ENCODE results near the gene ALDH1A1.

The ALDH1A1 gene

DNA sequence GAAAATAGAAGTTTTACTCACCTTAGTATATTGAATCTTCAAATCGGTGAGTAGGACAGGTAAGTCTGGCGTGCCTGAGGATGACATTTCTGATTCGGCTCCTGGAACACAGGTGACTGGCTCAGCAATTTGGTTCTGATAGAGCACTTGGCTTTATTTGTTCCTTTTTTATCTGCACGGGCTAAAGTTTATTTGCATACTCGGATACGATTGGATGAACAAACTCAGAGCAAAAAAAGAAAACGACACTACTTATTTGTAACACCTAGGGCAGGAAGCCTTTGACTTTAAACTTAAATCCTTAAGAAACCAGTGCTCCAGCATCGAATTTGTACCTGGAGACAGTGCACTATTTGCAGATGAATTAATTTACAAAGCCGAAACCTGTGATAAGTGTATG lies at the start of gene ALDH1A1:
ALDH1A1 (minus strand) TSS at position 140 of the 400 bp plus-strand sequence; CDS start at position 87, 53 bp downstream.
- no peak for DNase-seq (ENCODE audit: low spot score)

DNA sequence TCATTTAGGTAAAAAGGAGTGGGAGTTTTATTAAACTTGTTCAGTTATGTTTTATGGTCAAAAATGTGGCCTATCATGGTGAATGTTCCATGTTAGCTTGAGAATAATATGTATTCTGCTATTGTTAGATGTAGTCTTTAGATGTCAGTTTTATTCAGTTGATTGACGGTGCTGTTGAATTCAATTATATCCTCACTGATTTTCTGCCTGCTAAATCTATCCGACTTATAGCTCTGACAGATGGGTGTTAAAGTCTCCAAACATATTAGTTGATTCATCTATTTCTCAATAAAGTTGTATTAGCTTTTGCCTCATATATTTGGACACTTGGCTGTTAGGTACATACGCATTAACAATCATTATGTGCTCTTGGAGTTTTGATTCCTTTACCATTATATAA lies 49.0 kb upstream of the ALDH1A1 start:
- DNase-seq (ENCODE audit: low spot score): no peak

DNA sequence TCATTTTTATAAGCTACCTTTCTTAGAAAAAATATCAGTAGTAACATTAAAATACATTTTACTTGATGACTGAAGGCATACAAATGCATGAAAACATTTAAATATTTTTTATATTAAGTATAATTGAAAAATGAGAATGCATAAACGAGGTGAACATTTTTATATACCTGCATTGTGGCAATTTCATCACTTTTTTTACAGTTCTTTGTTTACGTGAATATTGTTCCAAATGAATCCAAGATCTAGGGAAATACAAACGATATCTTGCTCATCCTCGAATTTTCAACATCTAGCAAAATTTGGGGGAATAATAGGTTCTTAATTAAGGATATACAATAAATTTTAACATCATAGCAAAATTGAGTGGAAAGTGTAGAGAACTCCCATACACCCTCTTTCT lies 45.5 kb upstream of the ALDH1A1 start:
- DNase-seq (ENCODE audit: low spot score): no peak

DNA sequence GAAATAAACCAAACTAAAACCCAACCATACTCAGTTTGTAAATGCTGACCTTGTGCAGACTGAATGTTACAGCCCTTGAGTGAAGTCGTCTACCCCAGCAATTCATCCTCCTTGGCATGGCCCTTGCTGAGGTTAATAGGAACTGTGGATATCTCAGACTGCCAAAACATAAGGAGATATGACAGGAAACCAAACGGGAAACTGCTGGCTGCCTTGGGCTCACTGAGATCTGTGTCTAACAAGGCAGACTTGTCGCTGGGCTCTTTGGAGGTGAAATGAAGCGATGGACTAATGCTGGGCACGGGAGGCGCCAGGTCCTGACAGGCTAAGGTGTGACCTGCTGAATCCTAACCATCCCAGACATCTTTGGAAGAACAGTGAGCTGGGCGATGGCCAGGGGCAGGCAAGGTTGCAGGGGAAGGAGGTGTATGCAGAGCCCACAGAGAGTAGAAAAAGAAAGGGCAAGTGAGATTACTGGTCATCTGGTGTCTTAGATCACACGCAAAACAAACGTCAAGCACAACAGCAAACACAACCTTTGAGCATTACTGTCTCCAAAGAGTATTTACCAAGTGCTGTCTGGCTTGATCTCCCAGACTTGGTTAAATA lies 44.6 kb upstream of the ALDH1A1 start:
- no peak for DNase-seq (ENCODE audit: low spot score)

DNA sequence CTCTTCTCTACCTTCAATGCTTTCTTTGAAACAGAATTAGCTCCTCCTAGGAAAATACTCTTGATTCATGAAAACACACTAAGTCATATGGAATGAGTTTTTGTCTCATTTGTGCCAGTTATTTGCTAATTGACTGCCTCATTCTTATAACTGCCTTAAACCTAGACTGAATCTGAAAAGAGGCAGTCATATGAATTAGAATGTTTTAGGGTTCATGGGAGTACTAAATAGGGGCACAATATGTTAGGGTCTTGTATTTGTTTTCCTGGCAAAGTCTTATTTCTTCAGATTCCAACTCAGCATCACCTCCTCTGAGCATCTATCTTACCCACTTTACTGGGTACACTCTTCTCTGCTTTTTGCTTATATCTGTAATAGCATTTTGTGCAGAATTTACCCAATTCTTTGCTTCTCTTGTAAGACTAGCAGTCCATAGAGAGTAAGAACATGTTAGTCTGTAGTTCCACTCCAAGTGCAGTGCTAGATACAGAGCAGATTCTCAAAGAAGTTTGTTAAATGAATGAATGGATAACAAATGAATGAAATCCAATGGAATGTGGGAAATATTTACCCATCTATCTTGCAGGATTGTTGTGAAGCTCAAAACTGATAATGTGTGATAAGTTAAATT lies 43.9 kb upstream of the ALDH1A1 start:
- DNase-seq (ENCODE audit: low spot score): no peak

DNA sequence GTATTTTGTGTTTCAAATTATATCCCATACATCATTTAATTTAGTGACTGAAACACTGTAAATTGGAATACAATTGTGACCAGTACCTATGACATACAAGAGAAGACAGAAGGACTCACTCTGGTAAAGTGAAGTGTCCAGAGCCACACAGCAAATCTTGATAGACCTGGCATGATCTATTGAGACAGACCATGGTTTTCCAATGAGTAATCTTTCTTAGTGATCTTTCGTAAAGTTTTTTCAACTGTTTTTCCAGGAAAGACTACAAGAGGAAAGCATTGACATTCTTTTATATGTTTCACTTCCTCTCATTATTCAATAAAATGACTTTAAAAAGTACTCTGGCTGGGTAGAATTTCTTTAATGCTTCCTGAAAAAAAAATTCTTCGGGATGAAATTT lies 43.3 kb upstream of the ALDH1A1 start:
- DNase-seq (ENCODE audit: low spot score): no peak

DNA sequence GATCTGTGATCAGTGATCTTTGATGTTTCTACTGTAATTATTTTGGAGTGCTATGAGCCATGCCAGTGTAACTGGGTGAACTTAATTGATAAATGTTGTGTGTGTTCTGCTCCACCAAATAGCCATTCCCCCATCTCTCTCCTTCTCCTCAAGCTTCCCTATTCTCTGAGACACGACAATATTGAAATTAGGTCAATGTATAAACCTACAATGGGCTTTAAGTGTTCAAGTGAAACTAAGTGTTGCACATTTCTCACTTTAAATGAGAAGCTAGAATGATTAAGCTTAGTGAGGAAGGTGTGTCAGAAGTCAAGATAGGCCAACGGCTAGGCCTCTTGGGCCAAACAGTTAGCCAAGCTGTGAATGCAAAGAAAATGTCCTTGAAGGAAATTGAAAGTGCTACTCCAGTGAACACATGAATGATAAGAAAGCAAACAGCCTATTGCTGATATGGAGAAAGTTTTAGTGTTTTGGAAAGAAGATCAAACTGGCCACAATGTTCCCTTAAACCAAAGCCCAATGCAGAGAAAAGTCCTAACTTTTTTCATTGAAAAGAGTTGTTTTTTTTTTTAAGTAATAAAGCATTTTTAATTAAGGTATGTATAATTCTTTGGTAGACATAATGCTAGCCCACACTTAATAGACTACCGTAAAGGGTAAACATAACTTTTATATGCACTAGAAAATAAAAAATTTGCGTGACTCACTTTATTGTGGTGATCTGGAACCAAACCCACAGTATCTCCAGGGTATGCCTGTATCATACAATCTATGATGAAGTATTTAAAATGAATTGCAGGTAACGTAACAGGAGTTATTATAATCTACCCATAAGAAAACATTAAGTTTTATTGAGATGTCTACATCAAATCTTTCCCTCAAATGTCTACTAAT lies 42.5 kb upstream of the ALDH1A1 start:
- DNase-seq (ENCODE audit: low spot score): no peak

DNA sequence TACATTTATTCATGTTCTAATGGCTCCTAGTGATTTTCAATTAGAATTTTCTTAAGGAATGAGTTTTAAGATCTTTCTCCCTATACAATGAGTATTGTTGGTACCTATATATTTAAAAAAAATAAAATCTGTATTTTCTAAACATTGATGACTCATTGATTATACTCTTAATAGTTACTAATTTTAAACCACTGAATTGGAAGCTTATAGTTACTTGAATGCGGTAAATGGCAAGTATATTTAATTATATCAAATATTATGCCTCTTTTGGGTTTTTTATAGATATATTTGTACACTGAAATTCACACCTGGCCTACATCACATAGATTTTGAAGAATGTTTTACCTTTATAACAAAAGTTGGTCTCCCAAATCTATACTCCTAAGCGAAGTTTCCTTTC lies 38.9 kb upstream of the ALDH1A1 start:
- DNase-seq (ENCODE audit: low spot score): no peak

DNA sequence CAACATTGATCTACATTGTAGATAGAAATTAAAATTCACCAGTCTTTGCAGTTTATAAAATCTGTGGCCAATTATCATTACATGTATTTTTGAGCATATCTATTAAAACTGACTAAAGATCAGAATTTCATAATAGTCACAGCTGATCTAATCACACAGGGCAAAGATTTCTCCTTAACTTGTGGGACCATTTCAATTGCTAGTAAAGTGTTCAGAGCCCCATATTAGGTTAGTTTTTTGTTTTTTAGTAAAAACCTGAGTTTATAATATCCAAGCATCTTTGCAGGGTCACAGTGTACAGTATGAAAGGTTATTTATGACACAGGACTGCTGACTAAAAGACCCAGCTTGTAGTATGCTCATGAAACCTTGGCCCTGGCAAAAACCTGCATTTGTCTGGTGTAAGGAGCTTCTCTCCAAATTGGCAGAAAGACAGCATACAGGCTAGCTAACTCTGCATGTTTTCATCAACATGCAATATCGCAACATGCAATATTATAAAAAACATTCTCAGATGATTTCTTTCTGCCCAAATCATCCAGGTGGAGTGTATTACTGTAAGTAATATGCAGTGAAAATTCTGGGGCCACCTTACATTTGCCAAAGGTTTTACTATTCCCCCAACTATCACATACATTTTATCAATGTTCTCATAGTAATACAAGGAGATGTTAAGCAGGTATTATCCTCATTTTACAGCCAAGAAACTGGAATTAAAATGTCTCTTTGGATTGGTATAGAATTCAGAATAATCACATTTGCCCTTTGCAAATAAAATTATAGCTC lies 37.7 kb upstream of the ALDH1A1 start:
- no peak for DNase-seq (ENCODE audit: low spot score)

DNA sequence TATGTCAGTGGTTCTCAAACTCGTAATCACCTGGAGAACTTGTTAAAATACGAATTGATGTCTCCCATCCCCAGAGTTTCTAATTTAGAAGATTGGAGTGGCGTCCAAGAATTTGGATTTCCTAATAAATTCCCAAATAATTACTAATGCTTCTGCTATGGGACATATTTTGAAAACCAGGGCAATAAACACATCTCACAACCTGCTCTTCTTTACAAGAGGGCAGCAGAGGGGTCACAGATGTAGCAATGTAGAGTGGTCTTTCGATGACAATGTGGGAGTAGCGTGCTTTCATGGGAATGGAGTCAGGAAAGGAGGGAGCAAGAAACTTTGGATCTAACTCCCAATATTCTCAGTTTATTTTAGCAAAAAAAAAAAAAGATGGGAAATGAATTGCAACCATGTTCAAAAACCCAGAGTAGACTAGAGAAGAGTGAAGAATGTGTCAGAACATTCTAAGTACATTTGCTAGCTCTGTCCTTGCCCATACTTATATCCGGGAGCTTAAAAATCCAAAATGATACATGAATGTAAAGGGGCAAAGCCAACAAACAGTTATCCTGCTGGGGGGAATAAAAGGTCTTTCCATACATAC lies 33.8 kb upstream of the ALDH1A1 start:
- no peak for DNase-seq (ENCODE audit: low spot score)

DNA sequence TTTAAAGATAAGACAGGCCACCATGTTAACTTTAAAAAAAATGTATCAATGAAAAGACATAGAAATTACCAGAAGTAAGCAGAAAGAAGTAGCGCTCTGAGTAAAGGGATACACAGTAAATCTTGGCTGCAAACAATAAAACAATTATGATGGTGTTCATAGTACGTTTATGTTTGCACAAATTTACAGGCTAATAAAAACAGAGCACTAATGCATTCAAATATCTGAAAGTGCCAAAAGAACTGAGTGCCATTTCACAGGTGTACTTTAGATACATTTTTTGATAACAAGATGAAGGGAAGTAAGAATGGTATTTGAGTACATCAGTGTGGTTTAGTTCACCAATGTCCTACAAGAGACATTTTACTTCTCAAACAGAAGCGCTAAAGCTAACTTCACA lies 32.9 kb upstream of the ALDH1A1 start:
- DNase-seq (ENCODE audit: low spot score): no peak

DNA sequence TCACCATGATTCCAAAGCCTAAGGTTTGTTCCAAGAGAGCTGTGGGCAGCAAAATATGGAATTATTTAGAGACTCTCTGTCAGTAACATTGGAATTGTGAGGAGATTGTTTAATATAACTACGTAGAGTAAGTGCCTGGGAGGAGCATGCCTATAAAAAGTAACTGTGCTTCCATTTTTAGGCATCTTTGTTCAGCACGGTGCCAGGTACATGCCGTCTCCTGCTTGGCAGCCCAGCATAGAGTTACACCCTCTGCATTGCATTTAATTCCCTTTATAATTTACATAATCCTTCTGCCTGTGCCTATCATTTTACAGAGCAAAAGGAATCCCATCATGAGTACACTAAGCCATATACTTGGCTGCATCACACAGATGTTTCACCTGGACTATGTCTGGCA lies 32.1 kb upstream of the ALDH1A1 start:
- no peak for DNase-seq (ENCODE audit: low spot score)

DNA sequence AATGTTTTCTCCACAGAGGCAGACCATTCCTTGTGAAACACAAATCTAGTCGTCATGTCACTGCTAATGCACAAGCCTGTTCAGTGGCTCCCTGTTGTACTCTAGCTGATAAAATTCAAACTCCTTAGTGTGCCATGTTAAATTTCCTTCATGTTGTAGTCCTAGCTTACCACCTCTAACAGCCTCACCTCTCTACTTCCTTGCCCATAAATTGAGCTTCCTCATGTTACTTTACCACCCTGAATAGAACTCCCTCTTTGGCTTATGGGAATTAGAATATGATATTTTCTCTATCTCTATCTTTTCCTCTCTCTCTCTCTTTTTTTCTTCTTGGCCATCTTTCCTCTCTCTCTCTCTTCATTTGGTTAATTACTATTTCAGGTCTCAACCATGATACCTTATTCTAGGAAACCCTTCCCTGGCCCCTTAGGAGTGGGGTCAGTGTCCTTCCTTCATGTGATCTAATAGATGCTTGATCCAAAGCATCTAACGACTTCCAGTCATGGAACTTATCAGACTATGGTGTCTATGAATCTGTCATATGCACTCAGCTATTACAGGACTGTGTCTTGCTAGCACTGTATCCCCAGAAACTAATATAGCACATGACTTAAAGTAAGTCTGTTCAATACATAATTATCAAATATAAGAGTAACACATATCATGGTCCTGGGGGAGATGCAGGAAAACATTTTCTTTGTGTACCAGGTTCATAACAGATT lies 31.5 kb upstream of the ALDH1A1 start:
- DNase-seq (ENCODE audit: low spot score): no peak

DNA sequence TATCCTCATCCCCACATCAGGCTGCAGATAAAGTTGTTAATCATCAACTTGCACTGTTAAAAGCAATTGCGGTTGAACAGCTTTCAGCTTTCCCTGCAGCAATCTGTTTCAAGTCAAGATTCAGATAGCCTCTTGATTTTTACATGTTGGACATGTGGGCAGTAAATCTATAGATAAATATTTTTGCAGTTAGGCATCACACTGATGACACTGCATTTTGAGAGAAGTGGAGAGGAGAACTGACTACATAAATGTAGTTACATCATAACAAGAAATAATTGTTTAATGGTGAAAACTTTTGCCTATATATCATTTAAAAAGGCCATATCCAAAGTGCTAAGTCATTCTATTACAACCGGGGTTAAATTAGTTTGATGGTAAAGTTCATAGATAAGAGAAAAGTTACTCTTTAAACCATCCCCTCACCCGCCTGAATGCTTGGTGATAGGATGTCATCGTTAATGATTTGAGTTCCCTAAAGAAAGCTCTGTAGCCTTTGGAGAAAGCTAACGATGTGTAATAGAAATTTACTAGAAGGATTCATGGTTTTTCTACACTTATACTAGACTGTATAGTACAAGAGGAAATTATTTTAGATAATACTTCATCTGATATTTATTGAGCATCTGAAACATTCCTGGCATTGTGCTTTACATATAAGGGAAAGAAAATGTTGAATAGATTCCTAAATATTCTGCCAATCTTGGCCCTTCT lies 30.8 kb upstream of the ALDH1A1 start:
- no peak for DNase-seq (ENCODE audit: low spot score)

DNA sequence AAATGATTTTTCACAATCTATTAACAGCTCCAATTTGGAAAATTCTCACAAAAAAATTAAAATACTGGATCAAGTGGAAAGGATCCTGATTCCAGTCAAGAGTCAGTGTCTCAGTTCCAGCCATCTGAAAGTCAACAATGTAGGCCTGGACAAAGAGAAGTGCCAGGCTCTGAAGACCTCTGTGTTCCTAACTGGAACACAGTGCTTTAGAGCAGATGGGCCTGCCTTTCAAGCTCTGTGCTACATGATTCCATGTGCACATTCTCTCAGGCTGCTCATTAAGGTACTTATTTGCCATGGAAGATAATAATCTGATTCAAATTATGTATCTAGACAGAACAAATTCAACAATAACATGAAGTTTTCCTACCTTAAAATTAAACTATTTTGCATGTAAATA lies 30.2 kb upstream of the ALDH1A1 start:
- no peak for DNase-seq (ENCODE audit: low spot score)

DNA sequence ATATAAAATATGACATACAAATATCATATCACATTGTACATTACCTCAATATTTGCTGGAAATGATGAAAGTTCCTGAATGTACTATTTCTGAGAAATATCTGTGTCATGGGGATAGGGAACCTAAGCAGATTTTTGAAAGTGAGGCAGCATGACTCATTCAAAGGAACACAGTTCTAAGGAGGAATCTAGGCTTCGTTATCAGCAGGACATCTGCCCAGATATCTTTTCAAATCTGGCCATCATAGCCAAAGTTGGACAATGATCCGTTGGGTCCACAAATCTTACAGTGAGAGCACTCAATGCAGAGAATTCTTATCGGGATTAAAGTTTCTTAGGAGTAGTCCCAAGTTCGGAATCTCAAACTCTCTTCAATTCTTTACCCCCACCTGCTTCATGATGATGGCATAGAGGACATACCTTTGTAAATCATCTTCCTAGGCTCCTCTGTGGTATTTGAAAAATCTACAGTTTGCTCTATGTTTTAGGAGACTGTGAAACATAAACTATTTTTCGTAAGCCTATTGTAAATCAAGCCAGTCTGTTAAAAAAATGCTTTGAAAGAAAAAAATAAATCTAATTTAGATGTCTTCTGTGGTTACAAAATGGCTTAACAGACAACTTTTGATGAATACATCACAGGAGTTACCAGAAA lies 29.4 kb upstream of the ALDH1A1 start:
- DNase-seq (ENCODE audit: low spot score): no peak

DNA sequence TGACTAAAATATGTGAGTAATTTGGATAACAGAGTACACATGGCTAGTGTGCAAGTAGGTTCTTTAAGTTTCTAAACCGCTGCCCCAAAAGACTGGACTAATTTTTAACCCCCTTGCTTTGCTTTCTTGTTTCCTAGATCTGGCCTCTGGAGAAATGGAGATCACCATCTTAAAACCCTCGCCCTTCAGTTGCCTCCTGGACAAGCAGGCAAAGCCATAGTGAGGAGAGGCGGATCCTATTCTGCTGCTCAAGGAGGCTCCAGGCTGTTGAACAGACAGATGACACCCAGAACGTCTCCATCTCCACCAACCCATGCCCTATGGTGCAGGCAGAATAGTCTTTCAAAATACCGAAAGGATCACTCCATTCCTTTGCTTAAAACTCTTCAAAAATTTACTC lies 28.6 kb upstream of the ALDH1A1 start:
- no peak for DNase-seq (ENCODE audit: low spot score)

DNA sequence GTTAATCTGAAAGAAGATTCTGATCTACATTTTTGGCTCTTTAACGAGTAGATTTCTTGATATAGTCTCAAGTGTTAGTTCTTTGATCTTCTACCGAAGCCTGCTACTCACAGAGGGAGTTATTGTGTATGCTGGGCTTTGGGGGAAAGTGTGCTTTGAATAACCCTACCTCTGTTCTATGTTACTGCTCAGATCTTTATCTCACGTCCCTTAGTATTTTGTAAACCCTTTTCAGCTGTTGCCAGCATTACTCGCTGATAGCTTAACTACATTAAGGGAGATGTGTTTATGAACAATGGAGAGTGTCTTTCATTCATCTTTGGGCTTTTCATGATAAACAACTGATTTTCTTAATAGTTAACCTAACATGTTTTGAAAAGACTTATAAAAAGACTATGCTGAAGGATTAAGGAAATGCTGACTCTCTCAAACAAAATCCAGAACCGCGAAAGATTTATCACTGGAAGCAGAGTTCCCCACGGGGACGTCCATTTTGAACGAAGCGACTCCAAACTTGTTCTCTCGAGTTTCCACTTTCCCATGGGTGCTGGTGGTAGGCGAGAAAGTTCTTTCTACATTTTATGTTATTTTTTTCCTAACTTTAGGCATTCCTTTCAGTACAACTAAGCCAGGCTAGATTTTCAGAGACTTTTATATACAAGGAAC lies 27.9 kb upstream of the ALDH1A1 start:
- no peak for DNase-seq (ENCODE audit: low spot score)

DNA sequence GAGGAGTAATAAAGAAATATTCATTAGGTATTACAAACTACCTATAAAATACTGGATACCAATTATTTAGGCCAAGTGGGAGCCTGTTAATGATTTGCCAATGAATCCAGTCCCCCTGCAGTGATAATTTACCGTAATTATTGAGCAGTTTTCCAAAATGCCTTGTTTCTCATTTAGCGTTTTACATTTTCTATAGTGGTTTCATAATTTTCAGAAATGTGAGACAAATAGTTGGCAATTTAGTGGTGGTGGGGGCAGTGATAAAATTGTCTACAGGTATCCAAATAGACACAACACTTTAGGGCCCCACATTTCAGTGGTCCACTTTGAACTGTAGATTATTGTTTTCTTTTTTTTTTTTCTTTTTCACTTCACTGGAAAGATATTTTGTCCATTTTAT lies 27.3 kb upstream of the ALDH1A1 start:
- no peak for DNase-seq (ENCODE audit: low spot score)
